SKM-1 treated with dmso at 0.1 percent for 144 hours (cell line): ENCODE results near the gene ARHGEF39.

Experiments
- DNase-seq: peaks from one replicate; lab custom pipeline; 2025; ENCODE audit not compliant: unreplicated experiment; lab: John Stamatoyannopoulos, UW

The ARHGEF39 gene

GRCh38 chr9:35664531-35665470, at the start of gene ARHGEF39:
ARHGEF39 (minus strand) TSS chr9:35665195; CDS start chr9:35665169, 26 bp downstream.
- peak; percentile 82 for DNase-seq

GRCh38 chr9:35714123-35714522, 49.1 kb upstream of the ARHGEF39 start:
- DNase-seq = no peak

- DNase-seq = no peak
These were observed 48.6 kb upstream of the ARHGEF39 start for GRCh38 chr9:35713578-35713977.

GRCh38 chr9:35712762-35713400, 47.9 kb upstream of the ARHGEF39 start:
- no peak for DNase-seq

- no peak for DNase-seq
These were observed 46.8 kb upstream of the ARHGEF39 start for GRCh38 chr9:35711501-35712428.

GRCh38 chr9:35710818-35711500, 46.0 kb upstream of the ARHGEF39 start:
- DNase-seq = no peak

- no peak for DNase-seq
These were observed 43.2 kb upstream of the ARHGEF39 start for GRCh38 chr9:35708146-35708545.

- DNase-seq = no peak
These were observed 42.0 kb upstream of the ARHGEF39 start for GRCh38 chr9:35706951-35707350.

- DNase-seq = no peak
These were observed 40.9 kb upstream of the ARHGEF39 start for GRCh38 chr9:35705836-35706430.

- DNase-seq = no peak
These were observed 40.4 kb upstream of the ARHGEF39 start for GRCh38 chr9:35705372-35705771.

- DNase-seq = no peak
These were observed 39.1 kb upstream of the ARHGEF39 start for GRCh38 chr9:35703906-35704672.

- no peak for DNase-seq
These were observed 37.7 kb upstream of the ARHGEF39 start for GRCh38 chr9:35702696-35703095.

- no peak for DNase-seq
These were observed 35.9 kb upstream of the ARHGEF39 start for GRCh38 chr9:35700942-35701341.

- DNase-seq = no peak
These were observed 35.0 kb upstream of the ARHGEF39 start for GRCh38 chr9:35700031-35700430.

- no peak for DNase-seq
These were observed 33.2 kb upstream of the ARHGEF39 start for GRCh38 chr9:35698231-35698630.

GRCh38 chr9:35697486-35697885, 32.5 kb upstream of the ARHGEF39 start:
- no peak for DNase-seq

GRCh38 chr9:35696520-35697215, 31.7 kb upstream of the ARHGEF39 start:
- peak; percentile 56 for DNase-seq

GRCh38 chr9:35695943-35696401, 31.0 kb upstream of the ARHGEF39 start:
- no peak for DNase-seq
